Astrocyte (in vitro differentiated cells and primary cell): Measurements from ENCODE around the gene ZNF79. TPM values are rescaled to one million over a fixed set of nuclear protein-coding genes. Genes with fewer than 3 reads are reported as not detected.

Experiments used
- DNase-seq: peaks from one replicate; pipeline ENCODE4 v3.0.0-alpha.2; 2010; ENCODE audit warnings: low read depth
- FAIRE-seq: peaks from 2 replicates; lab custom pipeline; 2011; peaks lifted over from hg19 to GRCh38; lab: Jason Lieb, UNC
- H2AFZ ChIP-seq: 2 replicates; pipeline ENCODE4 v1.6.0; 2012; ENCODE audit warnings: low read depth, low read length, inconsistent platforms
- H3K27ac ChIP-seq: 2 replicates; pipeline ENCODE4 v1.5.1; 2011; ENCODE audit warnings: low read depth, low read length, inconsistent platforms
- H3K27me3 ChIP-seq: 2 replicates; pipeline ENCODE4 v1.6.0; 2011; ENCODE audit warnings: low read length, inconsistent platforms; ENCODE audit not compliant: insufficient read depth
- H3K36me3 ChIP-seq: 2 replicates; pipeline ENCODE4 v1.5.1; 2011; ENCODE audit warnings: low read length, inconsistent platforms; ENCODE audit not compliant: insufficient read depth
- H3K4me1 ChIP-seq: 2 replicates; pipeline ENCODE4 v1.5.1; 2011; ENCODE audit warnings: low read length, inconsistent platforms; ENCODE audit not compliant: insufficient read depth
- H3K4me2 ChIP-seq: 2 replicates; pipeline ENCODE4 v1.6.0; 2012; ENCODE audit warnings: low read length, inconsistent platforms
- H3K4me3 ChIP-seq: 2 replicates; pipeline ENCODE4 v1.5.1; 2011; ENCODE audit warnings: low read depth, mild to moderate bottlenecking, low read length, inconsistent platforms; ENCODE audit not compliant: insufficient read depth
- H3K79me2 ChIP-seq: 2 replicates; pipeline ENCODE4 v1.6.0; 2012; ENCODE audit warnings: mild to moderate bottlenecking, low read length, inconsistent platforms; ENCODE audit not compliant: insufficient read depth
- H3K9ac ChIP-seq: 2 replicates; pipeline ENCODE4 v1.6.0; 2012; ENCODE audit warnings: mild to moderate bottlenecking, low read length, inconsistent platforms
- H3K9me3 ChIP-seq: 2 replicates; pipeline ENCODE4 v1.5.1; 2012; ENCODE audit warnings: low read depth, mild to moderate bottlenecking, low read length, inconsistent platforms; ENCODE audit not compliant: insufficient read depth
- H4K20me1 ChIP-seq: 2 replicates; pipeline ENCODE4 v1.6.0; 2012; ENCODE audit warnings: low read length, inconsistent platforms; ENCODE audit not compliant: insufficient read depth
- H3K27ac Mint-ChIP-seq: one replicate; pipeline ENCODE4 v1.8.0; 2021; ENCODE audit warnings: mild to moderate bottlenecking, mixed read lengths; ENCODE audit not compliant: unreplicated experiment
- H3K27me3 Mint-ChIP-seq: one replicate; pipeline ENCODE4 v1.8.0; 2021; ENCODE audit warnings: low read depth, mixed read lengths; ENCODE audit not compliant: unreplicated experiment
- H3K36me3 Mint-ChIP-seq: one replicate; pipeline ENCODE4 v1.8.0; 2021; ENCODE audit warnings: low read depth, mixed read lengths; ENCODE audit not compliant: unreplicated experiment
- H3K4me1 Mint-ChIP-seq: one replicate; pipeline ENCODE4 v1.8.0; 2021; ENCODE audit warnings: low read depth, mixed read lengths; ENCODE audit not compliant: unreplicated experiment
- H3K4me3 Mint-ChIP-seq: one replicate; pipeline ENCODE4 v1.8.0; 2021; ENCODE audit warnings: mild to moderate bottlenecking, moderate library complexity, mixed read lengths; ENCODE audit not compliant: unreplicated experiment
- H3K9me3 Mint-ChIP-seq: one replicate; pipeline ENCODE4 v1.8.0; 2021; ENCODE audit warnings: mild to moderate bottlenecking, mixed read lengths; ENCODE audit not compliant: unreplicated experiment
- CTCF ChIP-seq: IDR thresholded peaks from 2 replicates; pipeline ENCODE4 v1.5.1; 2011; ENCODE audit warnings: low read depth, mild to moderate bottlenecking, inconsistent platforms, low read length, moderate library complexity; ENCODE audit not compliant: insufficient read depth
- EZH2 ChIP-seq: IDR thresholded peaks from 2 replicates; pipeline ENCODE4 v1.6.1; 2012; ENCODE audit warnings: mild to moderate bottlenecking, low read length, inconsistent platforms; ENCODE audit not compliant: insufficient read depth
- total RNA-seq: library from RNA; stranded (reverse); gene quantifications from 2 replicates; pipeline ENCODE4 v1.2.1, GENCODE V29; 2021

ZNF79 gene
- total RNA-seq, 1 donor from 2014 or later: 11.5 TPM

GRCh38 chr9:127437497-127438264, 13.5 kb downstream of the ZNF79 start:
- Histone ChIP-seq H3K27ac (no peak overlapping the region), H3K4me1 (no peaks in the 10 kb centered on the region), H2AFZ (no peak overlapping the region), H3K36me3 (peaks cover 64% of the 10 kb centered on the region), H3K79me2 (peaks cover 3% of the 10 kb centered on the region), H3K9me3 (no peaks in the 10 kb centered on the region), H3K27me3 (no peaks in the 10 kb centered on the region), H4K20me1 (peaks cover 39% of the 10 kb centered on the region), H3K4me2 (no peak overlapping the region), H3K9ac (no peak overlapping the region), H3K4me3 (no peak overlapping the region)
- DNase-seq (no peak), FAIRE-seq (no peak)
- Mint-ChIP-seq H3K27ac (no peak overlapping the region), H3K4me3 (no peak overlapping the region), H3K36me3 (peaks cover 45% of the 10 kb centered on the region), H3K27me3 (no peaks in the 10 kb centered on the region), H3K9me3 (no peaks in the 10 kb centered on the region), H3K4me1 (no peaks in the 10 kb centered on the region)
- TF ChIP-seq EZH2: no peak
- TF ChIP-seq CTCF: no peak

GRCh38 chr9:127438394-127438793, 14.2 kb downstream of the ZNF79 start:
- Histone ChIP-seq H3K4me3 (no peak overlapping the region), H3K79me2 (peaks cover 3% of the 10 kb centered on the region), H3K9ac (no peak overlapping the region), H3K27me3 (no peaks in the 10 kb centered on the region), H4K20me1 (peaks cover 32% of the 10 kb centered on the region), H3K9me3 (no peaks in the 10 kb centered on the region), H3K36me3 (peaks cover 60% of the 10 kb centered on the region), H2AFZ (no peak overlapping the region), H3K4me2 (no peak overlapping the region), H3K27ac (no peak overlapping the region), H3K4me1 (no peaks in the 10 kb centered on the region)
- Mint-ChIP-seq H3K4me3 (no peak overlapping the region), H3K4me1 (no peaks in the 10 kb centered on the region), H3K27ac (no peak overlapping the region), H3K36me3 (peaks cover 50% of the 10 kb centered on the region), H3K27me3 (no peaks in the 10 kb centered on the region), H3K9me3 (no peaks in the 10 kb centered on the region)
- no peak for TF ChIP-seq CTCF
- no peak for TF ChIP-seq EZH2
- DNase-seq (no peak), FAIRE-seq (no peak)
